ENCODE measurements around the gene RPL18.

- TF ChIP-seq CTCF (IDR thresholded peaks at IDR 0.05; ENCODE audit: low read depth, low read length, missing input control) (no peak), FOXA1 (IDR thresholded peaks at IDR 0.05) (no peak), RAD21 (IDR thresholded peaks at IDR 0.05) (no peak), TAF1 (conservative IDR thresholded peaks at IDR 0.05) (no peak), YY1 (IDR thresholded peaks at IDR 0.05) (no peak), EGR1 (IDR thresholded peaks at IDR 0.05; ENCODE audit: low read depth in 2 of 2) (no peak), SP1 (IDR thresholded peaks at IDR 0.05) (no peak), HNF4A (conservative IDR thresholded peaks at IDR 0.05) (no peak), GABPA (IDR thresholded peaks at IDR 0.05 in 1 of 2, conservative IDR thresholded peaks at IDR 0.05 in 1 of 2) (no peak), REST (IDR thresholded peaks at IDR 0.05) (no peak)
Observed at GRCh38 chr19:48665786-48666185, 46.8 kb upstream of the RPL18 start.
